Germinal center (tissue), 1 donor: ENCODE measurements around the gene AP3S1.
A peak's percentile ranks its signal among the peaks of the same experiment; 100 is the strongest.

Experiments
- DNase-seq: peaks from one replicate; pipeline ENCODE4 v3.0.0; 2012; ENCODE audit warnings: mixed read lengths, low spot score

AP3S1 gene

DNA sequence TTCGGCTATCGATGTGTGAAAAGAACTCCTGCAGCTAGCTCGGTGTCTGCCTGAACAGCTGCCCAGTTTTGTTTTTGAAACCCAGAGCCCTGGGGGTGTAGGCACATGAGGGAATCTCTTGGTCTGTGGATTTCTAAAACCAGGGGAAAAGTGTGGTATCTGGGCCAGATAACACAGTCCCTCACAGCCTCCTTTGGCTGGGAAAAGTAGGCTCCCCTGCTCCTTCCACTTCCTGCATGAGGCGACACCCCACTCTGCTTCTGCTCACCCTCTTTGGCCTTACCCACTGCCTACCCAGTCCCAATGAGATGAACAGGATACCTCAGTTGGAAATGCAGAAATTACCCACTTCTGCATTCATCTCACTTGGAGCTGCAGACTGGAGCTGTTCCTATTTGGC is 15.8 kb upstream of the AP3S1 start:
- DNase-seq, result no peak

DNA sequence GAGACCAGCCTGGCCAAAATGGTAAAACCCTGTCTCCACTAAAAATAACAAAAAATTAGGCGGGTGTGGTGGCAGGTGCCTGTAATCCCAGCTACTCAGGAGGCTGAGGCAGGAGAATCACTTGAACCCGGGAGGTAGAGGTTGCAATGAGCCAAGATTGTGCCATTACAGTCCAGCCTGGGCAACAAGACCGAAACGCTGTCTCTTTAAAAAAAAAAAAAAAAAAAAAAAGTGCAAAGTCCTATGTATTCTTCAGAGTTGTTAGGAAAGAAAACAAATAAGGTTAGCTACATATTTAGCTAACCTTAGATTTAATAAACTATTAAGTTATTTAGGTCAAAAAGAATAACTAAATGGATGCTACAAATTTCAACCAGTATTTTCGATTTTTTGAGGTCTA is 11.8 kb upstream of the AP3S1 start:
- DNase-seq, result no peak

DNA sequence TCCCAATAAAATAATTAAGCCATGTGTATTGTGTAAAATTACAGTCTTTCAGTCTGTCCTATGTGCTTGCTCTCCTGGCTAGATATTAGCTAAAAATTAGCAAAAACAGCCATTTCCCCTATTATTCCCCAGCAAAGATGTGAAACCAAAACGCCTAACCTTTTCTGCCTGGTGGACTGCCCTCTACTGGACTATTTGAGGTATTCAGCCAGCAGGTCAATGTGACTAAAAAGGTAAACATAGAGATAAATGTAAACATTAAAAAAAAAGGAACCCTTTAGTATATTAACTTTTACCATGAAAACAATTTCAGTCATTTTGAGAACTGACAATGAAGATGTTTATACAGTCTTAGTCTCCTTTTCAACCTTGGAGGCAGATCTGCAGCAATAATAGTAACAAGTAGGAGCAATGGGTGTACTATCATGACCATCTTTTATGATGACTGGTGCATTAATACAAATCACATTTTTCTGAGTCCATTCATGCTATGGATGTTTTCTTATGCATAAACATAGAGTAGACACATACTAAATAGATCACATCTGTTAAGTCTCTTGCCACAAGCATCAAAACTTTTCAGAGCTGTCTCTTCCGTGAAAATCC is 10.5 kb upstream of the AP3S1 start:
- peak; percentile 60 for DNase-seq

DNA sequence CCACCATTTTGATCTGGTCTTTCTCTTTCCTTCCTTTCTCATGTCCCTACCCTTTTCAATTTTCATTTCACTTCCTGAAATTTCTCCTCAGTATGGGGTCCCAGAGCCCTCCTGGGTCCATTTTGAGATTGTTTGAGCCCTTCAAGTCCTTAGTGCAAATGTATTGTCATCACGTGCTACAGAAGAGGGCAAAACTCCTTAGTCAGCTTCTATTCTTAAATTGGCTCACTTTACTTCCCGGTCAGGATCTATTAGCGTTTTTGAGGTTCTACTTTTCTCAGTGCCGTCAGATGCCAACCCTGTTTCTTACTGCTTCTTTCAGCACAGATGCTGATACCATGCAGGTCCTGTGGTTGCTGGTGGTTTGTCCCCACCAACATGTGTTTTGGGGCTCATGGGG is 6.3 kb upstream of the AP3S1 start:
- no peak for DNase-seq

DNA sequence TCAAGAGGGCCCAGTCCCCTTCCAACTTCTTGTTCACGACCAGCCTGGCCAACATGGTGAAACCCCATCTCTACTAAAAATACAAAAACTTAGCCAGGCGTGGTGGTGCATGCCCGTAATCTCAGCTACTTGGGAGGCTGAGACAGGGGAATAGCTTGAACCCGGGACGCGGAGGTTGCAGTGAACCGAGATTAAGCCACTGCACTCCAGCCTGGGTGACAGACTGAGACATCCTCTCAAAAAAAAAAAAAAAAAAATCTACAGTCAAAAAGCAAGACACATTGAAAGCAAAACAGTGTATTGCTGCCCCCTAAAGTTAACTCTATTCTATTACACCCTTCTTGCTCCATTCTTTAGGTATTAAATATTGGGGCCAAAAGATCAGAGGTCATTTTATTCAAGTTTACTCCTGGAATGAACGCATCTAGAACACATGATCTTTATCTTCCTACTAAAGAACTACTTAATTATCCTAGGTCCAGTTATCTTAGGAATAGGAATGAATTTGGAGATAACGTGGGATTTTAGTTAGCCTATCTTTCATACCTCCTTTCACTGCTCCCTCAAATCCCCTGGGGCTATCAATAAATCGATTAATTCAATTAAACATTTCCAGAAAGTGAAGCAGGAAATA is 2.7 kb upstream of the AP3S1 start:
- DNase-seq, result peak; percentile 66

DNA sequence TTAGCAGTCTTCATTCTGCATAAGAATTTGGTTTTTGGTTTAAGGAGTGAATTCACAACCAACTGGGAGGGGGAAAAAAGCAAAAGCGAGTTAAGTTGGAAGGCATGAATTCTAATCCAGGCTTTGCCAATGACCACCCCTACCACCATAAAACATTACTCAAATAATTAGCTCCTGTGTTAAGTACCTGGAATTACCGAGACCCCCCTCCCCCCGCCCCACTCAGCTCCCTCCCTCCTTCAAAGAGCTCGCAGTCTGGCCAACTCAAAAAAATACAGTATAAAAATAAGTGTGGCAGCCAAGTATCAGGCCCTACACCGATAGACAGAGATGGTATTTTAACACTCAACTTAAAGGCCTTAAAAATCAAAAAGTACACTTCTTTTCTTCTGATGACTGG is 862 bp upstream of the AP3S1 start:
- DNase-seq, result no peak

DNA sequence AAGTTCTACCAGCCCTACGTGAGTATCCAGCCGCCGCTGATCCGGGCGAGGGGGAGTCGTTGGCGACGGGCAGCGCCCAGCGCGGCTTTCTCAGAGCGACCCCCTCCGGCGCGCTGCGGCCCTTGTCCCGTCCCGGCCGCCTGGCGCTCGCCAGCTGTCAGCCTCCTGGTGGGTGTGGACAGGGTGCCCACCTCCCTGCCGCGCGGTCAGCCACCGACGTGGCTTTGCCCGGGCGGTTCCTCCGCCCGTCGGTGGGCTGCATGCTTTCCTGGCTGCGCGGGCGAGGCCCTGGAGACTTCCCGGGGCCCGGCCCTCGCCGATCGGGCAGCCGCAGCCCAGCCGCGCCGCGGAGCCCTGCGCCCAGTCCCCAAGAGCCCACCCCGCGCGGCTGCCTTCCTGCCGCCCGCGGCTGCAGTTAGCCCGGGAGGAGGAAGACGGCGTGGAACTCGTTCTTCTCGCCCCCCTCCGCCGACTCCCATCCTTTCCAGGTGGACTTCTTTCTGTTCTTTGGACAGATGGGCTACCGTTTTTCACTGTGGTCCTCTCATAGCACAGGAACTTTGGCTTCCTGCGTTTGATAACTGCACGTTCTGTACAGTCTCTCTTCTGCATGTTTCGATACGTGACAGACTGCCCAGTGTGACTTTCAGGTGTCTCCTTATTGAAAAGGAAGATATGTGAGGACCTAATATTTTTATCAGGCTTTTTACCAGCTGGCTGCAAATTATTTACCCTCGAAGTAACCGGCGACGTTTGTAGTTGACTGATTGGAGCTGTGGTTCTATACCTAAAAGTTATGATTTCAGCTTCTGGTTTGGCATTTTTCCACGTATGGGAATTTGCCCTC is 577 bp downstream of the AP3S1 start:
- DNase-seq, result peak; percentile 36

DNA sequence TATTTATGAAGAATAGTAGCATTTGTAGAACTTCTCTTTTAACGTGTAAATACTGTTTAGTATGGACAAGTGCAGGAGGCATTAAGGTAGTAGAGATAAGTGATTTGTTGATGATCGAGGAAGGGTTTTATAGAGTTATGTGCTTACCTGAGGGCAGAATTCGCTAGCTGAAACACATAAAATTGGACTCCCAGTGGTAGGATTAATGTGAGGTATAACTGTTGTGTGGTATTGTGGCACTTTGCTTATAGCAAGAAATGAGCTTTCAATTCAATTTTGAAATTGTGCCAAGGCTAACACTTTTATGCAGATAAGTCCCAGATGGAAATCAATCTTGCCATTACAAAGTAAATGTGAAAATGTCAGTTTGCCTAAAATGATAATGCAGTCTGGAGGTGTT is 1.2 kb downstream of the AP3S1 start:
- no peak for DNase-seq

DNA sequence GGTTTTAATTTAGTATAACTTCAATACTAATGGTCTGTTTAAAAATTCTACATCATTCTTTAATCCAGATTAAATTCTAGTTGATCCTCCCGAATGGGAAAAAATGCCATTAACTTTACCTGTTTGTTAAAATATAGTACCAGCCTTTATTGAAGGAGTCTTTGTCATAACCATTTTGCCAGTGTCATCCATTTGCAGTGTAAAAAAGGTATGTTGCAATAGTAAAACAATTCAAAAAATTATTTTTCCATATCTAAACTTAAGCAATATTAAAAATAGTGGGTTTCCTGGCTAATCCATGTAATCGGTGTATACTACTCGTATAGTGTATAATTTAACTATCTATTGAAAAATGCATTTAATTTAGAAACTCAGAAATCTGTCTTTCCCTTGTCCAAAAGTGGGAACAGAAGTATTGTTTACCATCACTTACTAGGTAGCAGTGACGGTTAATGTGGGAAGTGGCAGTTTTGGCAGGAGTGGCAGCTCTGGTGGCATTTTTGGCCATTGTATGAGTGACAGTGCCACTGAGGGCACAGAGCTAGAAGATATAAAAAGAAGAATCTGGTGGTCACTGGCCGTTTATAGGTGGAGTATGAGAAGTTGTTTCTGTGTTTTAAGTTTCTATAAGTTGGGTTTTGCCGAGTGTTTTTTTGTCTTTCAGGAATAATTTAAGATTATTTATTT is 1.9 kb downstream of the AP3S1 start:
- no peak for DNase-seq

DNA sequence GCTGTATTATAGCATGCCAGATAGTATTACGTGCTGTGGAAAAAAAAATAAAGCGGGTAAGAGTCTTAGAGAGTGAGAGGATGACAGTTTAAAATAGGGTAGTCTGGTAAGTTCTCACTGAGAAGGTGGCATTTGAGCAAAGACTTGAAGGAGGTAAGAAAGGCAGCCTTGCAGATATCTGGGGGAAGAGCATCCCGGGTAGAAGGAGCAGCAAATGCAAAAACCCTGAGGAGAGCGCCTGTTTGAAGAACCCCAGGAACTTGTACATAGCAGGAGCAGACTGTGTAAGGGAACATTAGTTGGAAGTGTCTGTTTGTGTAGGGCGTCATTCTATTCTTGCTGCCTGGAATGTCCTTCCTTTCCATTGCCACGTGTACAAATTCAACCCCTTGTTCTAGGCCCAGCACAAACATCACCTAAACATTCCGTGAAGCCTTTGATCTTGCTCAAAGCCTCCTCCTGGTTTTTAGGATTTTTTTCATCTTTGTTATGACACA is 2.6 kb downstream of the AP3S1 start:
- no peak for DNase-seq

DNA sequence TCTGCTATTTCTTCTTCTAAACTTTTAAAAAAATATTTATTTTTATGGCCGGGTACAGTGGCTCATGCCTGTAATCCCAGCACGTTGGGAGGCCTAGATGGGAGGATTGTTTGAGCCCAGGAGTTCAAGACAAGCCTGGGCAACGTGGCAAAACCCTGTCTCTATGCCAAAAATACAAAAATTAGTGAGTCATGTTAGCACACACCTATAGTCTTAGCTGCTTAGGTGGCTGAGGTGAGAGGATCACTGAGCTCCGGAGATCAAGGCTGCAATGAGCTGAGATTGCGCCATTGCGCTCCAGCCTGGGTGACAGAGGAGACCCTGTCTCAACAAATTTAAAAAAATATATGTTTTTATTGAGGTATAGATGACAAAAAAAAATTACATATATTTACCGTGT is 5.6 kb downstream of the AP3S1 start:
- DNase-seq, result no peak

DNA sequence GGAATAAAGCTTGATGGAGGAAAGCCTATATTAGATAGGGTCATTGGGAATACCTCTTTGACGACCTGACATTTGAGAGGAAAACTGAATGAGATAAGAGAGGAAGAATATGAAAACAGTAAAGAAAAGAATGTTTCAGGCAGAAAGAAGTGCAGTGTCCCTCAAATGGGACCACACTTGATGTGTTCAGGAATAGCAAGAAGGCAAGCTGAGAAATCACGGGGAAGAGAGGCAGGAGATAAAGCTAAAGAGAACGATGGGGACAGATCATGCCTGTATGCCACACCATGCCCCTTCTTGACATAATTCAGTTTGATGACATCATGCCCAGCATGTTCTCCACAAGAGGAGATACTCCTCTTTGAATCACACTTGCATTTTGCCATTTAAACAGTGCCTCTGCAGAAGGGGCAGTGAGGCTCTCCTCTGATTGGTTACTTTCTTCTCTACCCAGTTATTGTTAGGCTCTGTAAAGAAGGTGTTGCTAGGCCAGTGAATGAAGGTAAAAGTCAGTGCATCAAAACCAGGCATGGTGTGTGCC is 7.6 kb downstream of the AP3S1 start:
- no peak for DNase-seq

DNA sequence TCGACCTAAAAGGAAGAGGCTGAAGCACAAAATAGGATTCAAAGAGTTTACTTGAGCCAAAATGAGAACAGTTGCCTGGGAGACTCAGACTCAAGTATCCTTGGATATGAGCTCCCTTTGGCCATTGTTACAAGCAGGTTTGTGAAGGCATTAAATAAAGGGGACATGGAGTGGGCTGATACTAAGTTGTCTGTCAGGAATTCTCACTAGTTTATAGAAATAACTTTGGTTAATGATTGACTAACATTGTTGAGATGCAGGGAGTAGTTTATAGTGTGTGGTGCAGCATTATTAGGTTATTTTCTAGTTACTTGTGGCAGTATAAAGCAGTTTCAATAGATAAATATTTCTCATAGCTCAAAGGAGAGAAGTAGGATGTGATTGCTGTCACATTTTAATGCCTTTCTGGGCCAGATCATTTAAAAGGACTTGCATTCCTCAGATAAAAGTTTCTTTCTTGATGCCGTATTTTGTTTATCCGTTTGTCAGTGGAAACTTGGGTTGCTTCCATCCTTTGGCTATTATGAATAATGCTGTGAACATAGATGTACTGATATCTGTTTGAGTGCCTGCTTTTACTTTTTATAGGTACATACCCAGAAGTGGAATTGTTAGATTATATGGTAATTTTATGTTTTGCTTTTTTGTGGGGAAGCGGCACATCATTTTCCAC is 9.1 kb downstream of the AP3S1 start:
- DNase-seq, result no peak

DNA sequence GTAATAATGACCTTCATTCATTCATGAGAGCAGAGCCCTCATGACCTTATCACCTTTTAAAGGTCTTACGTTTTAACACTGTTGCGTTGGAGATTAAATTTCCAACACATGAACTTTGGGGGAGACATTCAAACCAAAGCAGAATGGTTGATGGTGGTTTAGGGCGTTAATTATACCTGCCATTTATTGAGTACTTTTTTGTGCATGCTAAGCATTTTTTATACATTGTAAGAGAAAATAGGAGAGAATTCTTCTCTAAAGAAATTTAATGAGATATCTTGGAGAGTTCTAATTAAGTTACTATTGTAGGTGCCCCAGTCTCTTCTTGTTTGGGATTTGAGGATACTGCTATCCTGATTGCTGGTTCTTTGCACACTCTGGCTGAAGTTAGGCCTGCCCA is 12.4 kb downstream of the AP3S1 start:
- DNase-seq, result no peak

DNA sequence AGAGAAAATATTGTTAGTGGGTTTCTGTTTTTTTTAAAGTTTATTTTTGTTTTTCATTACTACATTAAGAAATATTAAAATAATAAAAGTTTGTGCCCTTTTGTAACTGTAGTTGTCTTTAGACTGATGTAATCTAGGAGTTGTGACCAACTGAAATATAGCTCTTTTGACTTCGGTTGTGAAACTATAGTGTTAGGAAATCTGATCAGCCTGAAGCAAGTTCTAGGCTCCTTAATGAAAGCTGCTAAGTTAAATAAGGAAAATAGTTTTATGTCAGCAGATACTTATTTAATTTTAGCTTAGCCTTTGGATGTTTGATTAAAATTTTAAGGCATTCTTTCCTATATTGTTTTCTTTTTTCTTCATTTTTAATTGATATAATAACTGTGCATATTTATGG is 14.2 kb downstream of the AP3S1 start:
- no peak for DNase-seq

DNA sequence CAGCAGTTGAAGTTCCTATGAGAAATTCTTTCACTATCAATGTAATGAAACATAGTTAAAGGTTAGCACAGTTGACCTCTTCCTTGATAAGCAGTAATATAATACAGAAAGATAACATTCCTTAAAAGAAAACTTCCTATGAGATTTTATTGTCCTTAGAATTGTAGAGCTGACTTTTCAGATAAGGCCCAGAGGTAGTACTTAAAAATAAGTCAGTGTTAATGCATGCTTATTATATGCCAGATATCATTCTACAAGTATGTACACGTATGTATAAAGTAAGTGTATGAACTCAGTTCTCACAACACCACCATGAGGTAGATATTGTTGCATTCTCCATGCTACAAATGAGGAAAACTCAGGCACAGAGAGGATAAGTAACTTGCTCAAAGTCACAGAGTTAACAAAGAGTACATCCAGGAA is 15.3 kb downstream of the AP3S1 start:
- DNase-seq, result no peak

DNA sequence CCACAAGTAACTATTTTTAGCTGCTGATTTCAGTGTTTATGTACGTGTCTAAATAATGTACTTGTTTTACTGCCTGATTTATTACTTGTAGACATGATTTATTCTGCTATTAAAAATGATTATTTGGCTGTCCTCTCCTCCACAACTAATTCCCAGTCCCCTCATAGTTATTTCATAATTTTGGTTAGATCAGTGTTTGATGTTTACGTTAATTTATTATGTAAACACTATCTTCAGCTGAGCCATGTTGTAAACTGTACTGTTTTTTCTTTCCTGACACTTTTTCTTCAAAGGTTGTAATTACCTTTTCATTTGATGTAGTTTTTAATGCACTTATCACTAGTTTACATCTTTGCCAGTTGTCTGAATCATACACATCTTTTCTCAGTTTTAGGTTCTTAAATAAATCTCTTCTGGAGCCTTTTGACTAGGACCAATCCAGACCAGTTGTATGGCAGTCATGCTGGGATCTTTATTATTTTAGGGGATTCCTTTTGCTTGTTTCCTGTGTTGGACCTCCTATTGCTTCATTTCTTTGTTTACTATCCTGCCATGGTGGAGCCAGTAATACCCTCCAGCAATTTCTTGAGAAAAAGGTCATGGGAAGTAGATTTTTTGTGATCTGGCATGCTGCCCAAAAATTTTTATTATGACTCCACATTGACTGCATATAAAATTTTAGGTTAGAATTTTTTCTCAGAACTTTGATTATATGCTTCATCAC is 16.1 kb downstream of the AP3S1 start:
- DNase-seq, result no peak

DNA sequence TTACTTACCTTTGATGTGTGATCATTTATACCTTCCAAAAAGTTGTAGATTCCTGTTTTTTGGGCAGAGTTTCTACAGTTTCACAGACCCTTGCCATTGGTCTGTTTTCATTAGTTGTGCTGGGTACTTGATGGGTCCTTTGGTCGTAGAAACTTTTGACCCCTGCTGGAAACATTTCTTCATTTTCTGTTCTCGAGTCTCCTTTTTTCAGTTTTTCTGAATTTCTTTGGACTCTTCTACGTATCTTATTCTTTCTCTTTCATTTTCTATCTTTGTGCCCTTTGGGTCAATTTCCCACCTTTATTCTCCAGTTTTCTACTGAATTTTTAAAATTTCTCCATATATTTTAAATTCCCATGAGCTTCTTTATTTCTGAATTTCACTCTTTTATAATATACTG is 16.7 kb downstream of the AP3S1 start:
- no peak for DNase-seq

DNA sequence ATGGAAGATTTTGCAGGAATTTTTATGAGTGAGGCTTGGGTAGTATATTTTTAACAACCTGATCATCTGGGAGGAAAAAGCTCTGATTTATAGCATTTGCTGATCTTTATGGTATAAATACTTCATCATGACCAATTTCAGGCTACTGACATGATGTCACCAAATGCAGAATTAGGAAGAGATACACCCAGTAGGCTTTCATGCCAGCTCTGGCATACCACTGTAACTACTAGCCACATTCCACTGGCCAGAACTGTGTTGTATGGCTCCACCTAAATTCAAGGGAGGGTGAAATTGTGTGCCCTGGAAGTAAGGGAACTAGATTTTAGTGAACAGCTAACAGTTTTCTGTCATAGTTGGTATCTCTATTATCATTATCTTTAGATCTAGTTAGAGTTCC is 17.6 kb downstream of the AP3S1 start:
- DNase-seq, result no peak

DNA sequence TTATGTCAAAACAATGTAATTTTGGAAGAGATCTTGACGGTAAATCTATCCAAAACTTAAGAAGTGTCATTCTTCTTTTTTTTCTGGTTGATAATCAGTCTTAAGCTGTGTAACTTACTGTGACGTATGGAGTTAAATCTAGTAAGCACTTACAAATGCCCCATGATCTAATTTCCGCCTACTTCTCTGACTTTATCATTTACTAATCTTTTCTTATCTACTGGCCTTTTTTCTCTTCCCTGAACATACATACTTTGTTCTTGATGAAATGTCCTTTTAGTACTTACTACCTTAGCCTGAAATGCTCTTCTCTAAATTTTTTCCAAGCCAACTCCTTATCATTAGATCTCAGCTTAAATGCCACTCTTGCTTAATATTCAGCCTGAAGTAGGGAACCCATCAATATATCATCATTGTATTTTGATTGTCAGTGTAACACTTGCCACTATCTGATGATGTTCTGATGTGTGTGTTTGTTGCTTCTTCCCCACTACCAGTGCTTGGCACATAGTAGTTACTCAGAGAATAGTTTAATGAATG is 27.6 kb downstream of the AP3S1 start:
- no peak for DNase-seq

DNA sequence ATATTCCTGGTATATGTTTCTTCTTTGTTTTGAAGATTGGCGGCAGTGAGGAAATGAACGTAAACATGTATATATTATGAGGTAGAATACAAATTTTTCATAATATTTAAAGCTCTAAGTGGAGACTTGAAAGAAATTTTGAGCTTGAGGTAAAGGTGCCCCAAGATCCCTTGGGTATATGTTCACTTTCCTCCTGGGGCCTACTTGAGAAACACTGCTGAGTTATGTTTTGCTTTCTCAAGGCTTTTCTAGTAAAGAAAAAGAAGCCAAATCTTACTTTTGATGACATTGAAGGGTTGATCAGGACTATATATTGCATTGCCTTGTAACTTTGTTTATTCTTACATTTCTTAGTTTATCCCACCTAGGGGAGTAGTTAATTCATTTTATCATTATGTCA is 30.7 kb downstream of the AP3S1 start:
- no peak for DNase-seq
